Measurements from ENCODE around the gene OR10A6.

The OR10A6 gene, protein sequence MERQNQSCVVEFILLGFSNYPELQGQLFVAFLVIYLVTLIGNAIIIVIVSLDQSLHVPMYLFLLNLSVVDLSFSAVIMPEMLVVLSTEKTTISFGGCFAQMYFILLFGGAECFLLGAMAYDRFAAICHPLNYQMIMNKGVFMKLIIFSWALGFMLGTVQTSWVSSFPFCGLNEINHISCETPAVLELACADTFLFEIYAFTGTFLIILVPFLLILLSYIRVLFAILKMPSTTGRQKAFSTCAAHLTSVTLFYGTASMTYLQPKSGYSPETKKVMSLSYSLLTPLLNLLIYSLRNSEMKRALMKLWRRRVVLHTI

DNA sequence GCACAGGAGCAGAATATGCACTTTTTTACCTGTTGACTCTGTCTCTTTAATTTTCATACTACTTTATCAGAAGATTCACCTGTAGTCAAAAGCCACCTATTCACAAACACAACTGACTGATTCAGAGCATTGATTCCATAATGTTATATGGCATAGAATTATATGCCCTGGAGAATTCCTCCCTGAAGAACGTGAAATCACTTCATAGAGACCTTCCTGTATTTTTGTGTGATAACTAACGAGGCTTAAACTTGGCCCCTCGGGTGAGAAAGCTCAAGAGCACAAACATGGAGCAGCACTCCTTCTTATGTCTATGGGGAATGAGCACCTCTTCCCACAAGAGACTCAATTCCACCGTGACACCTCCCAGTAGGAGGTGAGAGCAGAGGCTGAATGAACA, at the start of gene OR10A6:
TSS of gene OR10A6 (minus strand) at position 101 of the 400 bp plus-strand sequence. CDS start 2,606 bp downstream, outside the sequence.
- DNase-seq: no peak

DNA sequence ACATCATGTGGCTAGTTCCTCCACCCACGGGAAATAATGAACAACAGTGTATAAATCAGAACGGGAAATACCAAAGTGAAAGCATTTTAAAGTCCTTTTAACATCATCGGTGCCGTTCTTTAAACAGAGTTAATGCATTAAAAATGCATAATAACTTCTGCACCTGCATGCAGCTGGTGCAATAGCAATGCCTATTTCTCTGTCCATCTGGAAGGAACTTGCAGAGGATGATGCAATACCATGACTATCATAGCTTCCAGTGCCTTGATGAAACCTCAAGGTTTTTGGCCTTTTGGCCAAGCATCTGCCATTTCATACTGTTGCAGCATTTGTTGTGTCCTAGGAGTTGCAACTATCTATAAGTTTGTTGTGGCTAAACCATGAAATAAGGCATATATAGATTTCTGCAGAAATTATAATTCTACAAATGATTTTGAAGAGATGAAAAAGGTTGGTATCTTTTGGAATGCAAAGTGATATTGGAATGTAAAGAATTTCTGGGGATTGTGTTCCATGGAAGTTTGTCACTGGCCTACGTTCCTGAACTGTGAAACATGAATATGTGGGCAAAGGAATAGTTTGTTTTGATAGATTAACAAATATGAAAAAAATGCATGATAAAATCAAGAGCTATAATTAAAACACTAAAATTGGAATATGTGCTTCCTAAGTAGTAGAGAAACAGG, 46.3 kb upstream of the OR10A6 start:
- DNase-seq: no peak

DNA sequence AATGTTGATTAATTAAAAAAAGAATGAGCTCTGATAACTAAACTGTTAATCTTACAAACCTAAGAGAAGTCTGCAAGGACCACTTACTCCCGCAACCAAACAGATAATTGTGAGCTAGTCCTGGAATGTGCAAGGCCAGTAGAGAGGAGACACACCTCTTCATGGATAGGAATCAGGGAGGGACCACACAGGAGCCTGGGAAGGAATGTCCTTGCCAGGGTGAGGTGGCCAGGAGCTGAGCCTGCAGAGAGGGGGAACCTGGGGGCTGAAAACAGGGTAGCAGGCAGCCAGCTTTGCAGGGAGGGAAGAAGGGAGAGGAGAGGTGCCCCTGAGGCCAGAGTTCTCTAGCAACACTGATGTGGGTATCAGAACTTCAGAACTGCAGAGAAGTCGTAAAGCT, 43.6 kb upstream of the OR10A6 start:
- DNase-seq: no peak

DNA sequence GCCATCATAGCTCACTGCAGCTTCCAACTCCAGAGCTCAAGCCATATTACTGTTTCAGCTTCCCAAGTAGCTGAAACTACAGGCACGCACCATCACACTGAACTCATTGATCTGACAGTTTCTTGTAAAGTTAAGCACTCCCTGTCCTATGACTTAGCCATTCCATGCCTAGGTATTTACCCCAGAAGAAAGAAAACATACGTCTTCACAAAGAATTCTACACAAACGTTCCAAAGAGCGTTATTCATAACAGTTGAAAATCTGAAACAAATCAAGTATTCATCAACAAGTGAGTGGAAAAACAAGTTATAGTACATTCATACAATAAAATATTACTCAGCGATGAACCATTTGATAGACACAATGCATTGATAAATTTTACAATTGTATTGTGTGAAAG, 41.9 kb upstream of the OR10A6 start:
- no peak for DNase-seq

DNA sequence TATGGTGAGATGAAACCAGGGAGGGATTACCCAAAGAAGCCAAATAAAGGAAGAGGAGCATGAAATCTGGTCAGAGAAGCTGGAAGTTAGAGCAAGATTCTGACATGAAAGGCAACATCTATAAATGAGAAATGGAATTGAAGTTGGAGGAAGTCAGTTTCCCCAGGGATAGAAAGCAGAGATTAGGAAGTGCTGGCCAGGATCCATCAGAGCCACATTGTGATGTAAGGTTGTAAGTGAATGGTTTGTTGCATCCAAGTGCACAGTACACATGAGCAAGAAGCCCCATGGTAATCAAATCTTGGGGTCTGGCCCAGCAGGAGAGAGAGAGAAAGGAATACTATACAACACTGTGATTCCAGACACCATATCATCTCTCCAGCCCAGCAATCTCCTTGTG, 40.8 kb upstream of the OR10A6 start:
- no peak for DNase-seq

DNA sequence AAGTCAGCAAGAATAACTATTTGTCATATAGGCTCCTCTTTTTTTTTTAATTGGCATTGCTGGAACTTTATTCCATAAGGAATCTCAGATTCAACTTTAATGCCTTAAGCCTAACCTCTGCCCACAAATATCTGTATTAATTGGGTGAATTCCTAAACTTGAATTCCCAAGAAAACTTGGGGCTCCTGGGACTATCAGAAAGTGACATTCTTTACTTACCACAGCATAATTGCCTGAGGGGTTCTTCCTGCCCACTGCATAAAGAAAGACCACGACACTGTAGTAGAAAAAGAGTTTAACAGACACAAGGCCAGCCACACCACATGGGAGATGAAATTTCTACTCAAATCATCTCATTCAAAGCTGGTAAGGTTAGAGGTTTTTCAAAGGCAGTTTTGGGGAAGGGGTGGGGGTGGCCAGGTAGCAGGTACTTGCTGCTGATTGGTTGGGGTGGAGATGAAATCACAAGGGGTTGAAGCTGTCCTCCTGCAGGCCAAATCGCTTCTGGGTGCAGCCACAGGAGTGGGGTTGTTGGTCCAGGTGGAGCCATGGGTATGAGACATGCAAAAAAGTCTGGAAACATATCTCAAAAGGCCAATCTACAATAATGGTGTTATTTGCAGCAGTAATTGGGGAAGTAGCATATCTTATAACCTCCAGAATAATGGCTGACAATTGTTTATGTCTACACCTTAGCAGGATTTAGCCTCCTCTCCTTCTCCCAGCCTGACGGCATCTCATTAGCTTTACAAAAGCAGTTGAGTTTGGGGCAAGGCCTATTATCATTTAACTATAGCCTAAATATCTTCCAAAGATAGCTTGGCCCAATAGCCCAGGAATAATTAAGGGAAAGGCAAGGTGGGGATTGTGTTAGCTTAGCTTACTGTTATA, 38.9 kb upstream of the OR10A6 start:
- no peak for DNase-seq

DNA sequence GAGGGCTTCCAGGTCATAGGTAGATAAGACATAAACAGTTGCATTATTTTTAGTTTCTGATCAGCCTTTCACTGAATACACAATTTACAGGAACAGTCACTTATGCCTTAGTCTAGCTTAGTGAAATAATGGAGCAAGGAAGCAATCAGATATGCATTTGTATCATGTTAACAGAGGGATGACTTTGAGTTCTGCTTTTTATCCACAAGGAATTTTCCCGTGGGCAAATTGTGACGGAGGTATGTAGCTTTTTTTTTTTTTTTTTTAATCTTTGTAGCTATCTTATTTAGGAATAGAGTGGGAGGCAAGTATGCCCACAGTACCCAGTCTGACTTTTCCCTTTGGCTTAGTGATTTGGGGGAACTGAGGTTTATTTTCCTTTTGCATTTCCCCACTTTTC, 37.6 kb upstream of the OR10A6 start:
- no peak for DNase-seq

DNA sequence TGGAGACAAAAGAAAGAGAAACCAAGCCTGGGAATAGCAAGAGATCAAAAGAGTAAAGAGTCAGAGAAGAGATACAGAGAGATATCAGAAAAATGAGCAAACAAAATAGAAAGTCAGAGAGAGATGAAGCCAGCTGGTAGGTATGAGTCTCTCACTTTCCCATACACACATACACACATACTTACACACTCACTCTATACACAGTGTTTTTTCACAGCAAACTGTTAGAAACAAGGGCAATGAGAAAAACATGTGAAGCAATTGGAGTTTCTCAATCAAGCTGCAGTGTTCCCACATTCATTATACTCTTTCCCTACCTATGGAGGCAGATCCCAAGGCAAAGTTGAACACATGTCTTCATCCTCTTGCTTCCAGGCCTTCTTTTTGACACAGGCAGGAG, 36.8 kb upstream of the OR10A6 start:
- DNase-seq: no peak

DNA sequence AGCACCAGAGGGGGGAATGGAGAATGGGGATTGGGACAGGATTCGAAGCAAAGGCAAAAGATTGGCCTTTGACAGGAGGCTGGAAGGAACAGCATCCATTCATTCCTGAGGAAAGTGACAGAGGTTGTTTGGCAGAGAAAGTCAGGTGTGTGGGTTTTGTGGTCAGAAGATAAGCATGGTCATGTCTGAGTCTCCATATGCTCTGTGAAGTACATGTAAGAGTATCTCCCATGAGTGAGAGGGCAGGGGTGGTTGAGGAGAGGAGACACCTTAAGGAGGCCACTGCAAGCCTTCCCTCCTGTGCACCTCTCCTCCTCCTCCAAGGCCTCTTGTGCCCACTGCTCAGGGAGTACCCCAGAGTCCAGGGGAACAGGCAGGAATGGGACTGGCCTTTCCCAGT, 36.0 kb upstream of the OR10A6 start:
- no peak for DNase-seq

DNA sequence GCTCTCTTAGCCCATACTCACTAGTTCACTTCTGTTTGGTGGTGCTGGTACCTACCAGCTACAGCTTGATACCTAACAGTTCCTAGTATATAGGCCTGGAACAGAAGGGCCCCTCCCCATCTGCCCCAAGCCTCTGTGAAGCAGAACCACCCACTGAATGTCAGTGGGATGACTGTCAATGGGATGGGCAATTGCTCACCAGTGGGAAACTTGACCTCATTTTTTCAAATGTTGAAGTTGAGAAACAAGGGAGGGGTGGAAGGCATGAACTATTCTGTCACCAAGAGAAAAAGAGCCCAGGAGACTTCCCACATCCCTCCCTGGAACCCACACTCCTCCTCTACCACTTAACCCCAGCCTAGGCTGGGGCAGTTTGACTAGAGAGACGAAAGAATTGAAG, 34.3 kb upstream of the OR10A6 start, which contains the start of gene NLRP10:
TSS of gene NLRP10 (minus strand) at position 62 of the 400 bp plus-strand sequence. CDS start 1,952 bp downstream, outside the sequence.
- DNase-seq: no peak

DNA sequence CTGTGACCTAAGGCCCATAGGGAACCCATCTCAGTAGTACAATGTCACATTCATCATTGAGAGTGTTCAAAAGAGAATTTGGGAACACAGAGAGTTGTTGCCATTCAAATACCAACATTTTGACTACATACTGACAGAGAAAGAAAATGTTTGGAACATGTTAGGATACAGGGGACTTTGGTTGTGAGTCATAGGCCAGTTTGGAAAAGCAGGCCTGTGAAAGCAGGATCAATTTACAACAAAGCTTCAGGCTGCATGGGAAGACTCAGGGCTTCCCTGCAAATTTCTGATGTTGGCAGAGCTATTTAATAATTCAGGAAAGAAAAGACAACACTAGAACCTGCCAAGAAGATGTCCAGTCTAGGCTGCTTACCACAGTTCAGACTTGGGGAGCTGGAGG, 33.8 kb upstream of the OR10A6 start:
- DNase-seq: no peak

DNA sequence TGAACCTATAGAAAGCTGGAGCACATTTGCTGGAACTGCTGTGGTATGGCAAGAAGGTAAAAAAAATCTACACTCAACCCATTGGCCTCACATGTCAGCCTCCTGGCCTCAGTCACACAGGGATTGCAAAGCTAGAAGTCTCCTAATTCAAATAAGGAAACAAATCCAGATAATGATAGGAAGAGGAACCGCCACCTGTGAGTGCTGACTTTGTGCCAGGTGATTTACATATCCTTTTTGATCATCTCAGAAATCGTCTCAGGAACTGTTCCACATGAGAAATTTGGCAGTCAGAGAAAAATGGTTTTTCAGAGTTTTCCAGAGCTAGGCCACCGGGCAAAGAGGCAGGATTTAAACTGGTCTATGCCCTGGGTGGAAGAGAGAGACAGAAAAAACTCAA, 33.2 kb upstream of the OR10A6 start:
- no peak for DNase-seq

DNA sequence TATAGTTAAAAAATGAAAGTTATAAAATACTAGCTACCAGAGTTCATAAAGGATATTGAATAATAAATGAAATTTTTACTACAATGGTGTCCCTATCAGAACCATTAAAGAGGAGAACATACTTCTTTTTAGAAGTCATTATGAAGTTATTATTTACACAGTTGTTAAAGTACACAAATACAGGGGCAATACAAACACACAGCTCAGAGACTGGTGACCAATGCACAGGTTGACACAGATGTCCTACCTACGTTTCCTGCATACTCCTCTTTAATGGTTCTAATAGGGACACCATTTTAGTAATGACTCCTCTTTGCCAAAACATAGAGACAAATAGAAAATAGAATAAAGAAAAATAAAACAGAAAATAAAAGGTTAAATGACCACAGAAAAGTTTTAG, 24.1 kb upstream of the OR10A6 start:
- DNase-seq: no peak

DNA sequence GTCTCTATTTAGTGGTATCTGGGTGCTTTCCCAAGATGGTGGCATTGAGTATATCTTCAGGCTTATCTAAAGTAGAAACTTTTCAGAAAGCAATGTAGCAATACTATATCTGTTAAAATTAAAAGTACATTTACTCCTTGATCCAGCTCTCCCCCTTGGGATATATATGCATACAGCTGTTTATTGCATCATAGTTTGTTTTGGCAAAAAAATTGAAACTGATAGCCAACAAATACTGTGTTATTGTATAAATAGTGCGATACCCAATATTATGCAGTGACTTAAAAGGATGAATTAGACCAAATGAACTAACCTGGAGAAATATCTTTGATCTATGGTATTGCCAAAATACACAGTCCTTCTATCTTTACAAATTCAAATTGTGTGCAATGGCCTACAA, 18.9 kb upstream of the OR10A6 start:
- DNase-seq: no peak

DNA sequence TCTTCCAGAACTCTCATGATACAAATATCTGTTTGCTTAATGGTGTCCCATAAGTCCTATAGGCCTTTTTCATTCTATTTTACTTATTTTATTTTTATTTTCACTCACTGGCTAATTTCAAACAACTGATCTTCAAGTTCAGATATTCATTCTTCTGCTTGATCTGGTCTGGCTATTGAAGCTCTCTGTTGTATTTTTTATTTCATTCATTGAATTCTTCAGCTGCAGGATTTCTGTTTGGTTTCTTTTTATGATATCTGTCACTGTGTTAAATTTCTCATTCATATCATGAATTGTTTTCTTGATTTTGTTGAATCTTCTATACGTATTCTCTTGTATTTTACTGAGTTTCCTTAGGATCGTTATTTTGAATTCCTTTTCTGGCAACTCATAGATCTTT, 13.1 kb upstream of the OR10A6 start:
- no peak for DNase-seq

DNA sequence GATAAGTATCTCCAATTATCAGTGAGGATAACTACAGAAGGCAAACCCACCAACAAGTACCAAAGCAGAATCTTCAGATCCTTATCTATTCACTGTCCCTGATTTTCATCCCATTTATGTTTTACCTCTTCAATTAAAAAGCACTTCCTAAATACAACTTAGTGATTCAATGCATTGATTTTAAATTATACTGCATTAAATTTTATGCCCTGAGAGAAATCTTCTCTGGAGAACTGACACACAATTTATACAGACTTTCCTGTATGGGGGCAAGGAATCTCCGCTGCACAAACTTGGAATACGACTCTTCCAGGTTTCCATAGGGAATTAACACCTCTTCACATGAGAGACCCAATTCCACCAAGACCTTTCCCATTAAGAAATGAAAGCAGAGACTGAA, 10.5 kb upstream of the OR10A6 start, which contains the start of gene OR10A3:
TSS of gene OR10A3 (minus strand) at position 101 of the 400 bp plus-strand sequence. CDS start 2,188 bp downstream, outside the sequence.
- no peak for DNase-seq

DNA sequence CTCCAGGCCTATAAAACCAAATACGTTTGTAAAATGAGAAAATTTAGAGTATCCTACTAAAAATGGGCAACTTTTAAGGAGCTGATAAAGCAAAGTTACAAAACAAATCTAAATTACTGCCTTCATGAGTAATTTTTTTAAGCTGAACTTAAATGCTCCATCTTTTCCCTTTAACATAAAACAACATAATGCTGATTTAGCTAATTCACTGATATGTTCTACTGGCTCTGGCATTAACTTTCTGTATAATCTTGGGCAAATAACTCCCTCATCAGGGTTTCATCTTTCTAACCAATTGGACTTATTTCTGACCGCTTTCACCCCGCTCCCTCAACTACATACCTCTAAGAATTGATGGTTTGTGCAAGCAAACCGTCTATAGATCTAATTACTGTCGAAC, 10.1 kb upstream of the OR10A6 start:
- no peak for DNase-seq

DNA sequence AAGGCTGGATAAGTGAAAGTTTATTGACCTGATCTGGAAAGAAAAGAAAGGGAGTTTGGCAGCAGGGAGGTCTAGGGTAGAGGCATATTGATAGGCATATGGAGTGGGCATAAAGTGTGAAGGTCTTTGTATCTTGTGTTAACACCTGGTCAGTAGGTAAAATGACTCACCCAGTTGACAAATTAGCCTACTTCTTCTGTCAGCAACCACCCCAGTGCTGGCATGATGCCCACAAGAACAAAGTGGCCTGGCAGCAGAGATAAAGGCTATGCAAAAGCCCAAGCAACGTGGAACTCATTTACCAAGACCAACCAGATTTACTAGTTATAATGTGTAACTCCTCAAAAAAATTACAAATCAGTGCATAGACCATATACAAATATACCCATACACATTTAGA, 5.5 kb upstream of the OR10A6 start:
- peak; percentile 49 for DNase-seq

DNA sequence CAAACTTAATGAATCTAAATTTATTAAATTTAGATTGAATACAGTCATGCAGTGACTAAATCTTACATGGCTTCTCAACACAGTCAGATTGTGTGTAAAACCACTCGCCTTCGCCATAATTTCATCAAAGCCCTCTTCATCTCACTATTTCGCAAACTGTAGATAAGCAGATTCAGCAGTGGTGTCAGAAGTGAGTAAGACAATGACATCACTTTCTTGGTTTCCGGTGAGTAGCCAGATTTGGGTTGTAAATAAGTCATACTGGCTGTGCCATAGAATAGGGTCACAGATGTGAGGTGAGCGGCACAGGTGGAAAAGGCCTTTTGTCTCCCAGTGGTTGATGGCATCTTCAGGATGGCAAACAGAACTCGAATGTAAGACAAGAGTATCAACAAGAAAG, 3.4 kb downstream of the OR10A6 start:
- no peak for DNase-seq

DNA sequence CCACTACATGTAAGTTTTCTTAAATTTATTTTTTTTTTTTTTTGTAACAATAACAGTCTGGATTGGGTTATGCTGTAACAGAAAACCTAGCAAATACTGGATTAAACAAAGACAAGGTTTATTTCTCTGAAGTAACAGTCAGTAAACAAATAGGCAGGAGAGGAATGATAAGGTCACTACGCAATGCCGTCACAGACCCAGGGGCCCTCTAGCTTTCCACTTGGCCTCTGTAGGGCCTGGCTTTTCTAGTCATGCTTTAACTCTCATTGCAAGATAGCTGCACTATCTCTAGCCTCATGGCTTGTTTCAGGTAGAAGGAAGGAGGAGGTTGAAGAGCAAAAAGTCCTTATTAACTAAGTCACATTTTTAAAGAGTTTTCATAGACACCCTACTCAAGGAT, 6.5 kb downstream of the OR10A6 start:
- no peak for DNase-seq

DNA sequence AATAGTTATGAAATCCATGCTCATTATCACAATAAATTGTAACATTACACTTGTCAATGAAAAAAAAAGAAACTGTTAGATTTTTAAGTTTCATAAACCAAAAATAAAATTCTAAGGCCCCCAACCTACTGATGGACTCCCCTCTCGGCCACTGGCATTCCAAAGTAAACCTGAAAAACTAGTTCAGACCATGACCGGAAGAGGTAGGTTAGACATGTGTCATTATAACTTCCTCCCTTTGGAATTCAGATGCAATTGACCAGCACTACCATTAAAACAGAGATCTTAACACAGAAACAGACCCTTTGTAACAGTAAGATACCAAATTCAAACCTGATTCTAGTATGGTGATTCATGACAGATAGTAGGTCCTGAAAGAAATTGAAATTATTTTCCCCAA, 12.9 kb downstream of the OR10A6 start:
- no peak for DNase-seq

DNA sequence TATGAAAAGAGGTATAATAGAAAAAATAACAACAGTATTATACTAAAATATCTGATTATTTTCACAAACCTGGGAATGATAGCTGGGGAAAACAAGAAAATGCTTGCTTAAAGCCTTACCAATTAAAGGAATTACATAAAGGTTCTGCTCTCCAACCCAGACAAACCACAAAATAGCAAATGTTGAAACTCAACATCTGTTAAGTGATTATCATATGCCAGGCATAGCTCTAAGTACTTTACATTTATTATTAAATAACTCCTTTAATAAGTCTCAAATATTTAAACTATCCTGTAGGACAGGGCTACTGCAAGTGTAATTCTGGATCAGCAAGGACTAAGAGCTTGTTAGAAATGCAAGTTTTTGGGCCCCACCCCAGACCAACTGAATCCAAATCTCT, 20.1 kb downstream of the OR10A6 start:
- no peak for DNase-seq

DNA sequence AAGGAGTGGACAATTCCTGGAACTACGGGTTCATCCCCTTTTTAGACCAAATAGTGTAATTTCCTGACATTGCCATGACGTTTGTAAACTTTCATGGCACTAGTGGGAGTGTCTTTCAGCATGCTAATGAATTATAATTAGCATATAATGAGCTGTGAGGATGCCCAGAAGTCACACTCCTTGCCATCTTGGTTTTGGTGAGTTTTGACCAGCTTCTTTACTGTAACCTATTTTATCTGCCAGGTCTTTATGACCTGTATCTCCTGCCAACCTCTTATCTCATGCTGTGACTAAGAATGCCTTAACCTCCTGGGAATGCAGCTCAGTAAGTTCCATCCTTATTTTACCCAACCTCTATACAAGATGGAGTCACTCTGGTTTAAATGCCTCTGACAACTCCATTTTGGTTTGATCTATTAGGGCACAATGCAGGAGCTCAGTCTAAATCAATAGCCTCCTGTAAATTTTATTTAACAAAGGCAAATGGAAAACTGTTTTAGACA, 20.7 kb downstream of the OR10A6 start:
- no peak for DNase-seq
